Central memory CD8-positive, alpha-beta T cell (primary cell): ENCODE results near the gene AANAT.

Source experiments
- ATAC-seq: fragments of 150-1000 bp; cut with Tn5 transposase; replicated peaks from 2 replicates; pipeline ENCODE4 v1.10.0; 2022; ENCODE audit warnings: mild to moderate bottlenecking, moderate FRiP score, moderate number of reproducible peaks; ENCODE audit not compliant: poor library complexity, severe bottlenecking; ENCODE audit errors: extremely low read depth
- DNase-seq, 2 donors: peaks; one replicate each; pipeline ENCODE4 v3.0.0; 2021; ENCODE audit warnings: low spot score in 2 of 2
- H3K27ac Mint-ChIP-seq: one replicate; pipeline ENCODE4 v1.8.0; 2022; ENCODE audit warnings: low read depth, mild to moderate bottlenecking, moderate library complexity, mixed read lengths
- H3K27me3 Mint-ChIP-seq: one replicate; pipeline ENCODE4 v1.8.0; 2022; ENCODE audit warnings: mixed read lengths
- H3K36me3 Mint-ChIP-seq: one replicate; pipeline ENCODE4 v1.8.0; 2022; ENCODE audit warnings: mild to moderate bottlenecking, moderate library complexity, mixed read lengths; ENCODE audit not compliant: insufficient read depth
- H3K4me1 Mint-ChIP-seq: one replicate; pipeline ENCODE4 v1.8.0; 2022; ENCODE audit warnings: mixed read lengths
- H3K4me3 Mint-ChIP-seq: one replicate; pipeline ENCODE4 v1.8.0; 2022; ENCODE audit warnings: mild to moderate bottlenecking, moderate library complexity, mixed read lengths
- H3K9me3 Mint-ChIP-seq: one replicate; pipeline ENCODE4 v1.8.0; 2022; ENCODE audit warnings: mixed read lengths

AANAT gene

DNA sequence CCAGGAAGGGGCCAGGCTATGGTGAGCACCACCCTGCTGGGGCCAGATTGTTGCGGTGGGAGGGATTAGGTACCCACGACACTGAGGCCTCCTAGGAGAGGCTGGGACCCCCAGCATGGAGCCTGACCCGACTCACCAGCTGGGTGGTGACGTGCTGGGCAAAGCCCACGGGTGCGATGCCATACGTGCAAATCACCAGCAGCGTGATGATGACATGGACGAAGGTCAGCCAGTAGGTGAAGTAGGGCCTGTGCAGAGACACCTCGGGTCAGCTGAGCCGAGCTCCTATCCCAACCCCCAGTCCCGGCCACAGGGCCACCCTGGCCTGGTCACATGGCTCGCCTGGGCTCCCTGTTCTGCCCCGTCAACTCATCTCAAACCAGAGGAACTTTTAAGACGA, 7.5 kb downstream of the AANAT start:
- peaks cover 18% of the 10 kb centered on the region for H3K36me3 Mint-ChIP-seq

DNA sequence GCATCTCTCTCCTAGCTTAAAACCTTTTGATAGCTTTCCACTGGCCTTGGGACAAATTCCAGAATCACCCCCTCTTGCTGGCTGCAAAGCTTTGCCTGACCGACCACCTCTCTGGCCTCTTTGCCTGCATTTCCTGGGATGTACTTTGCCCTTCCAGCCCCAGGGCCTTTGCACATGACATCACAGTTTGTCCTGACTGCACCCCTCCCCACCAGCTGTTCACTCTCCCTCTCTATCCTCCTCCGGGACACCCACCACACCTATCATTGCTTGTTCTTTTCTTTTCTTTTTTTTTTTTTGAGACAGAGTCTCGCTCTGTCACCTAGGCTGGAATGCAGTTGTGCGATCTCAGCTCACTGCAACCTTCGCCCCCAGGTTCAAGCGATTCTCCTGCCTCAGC, 7.9 kb downstream of the AANAT start:
- Mint-ChIP-seq H3K36me3 (peaks cover 19% of the 10 kb centered on the region), H3K27me3 (no peaks in the 10 kb centered on the region), H3K9me3 (no peaks in the 10 kb centered on the region), H3K4me1 (no peaks in the 10 kb centered on the region), H3K27ac (peak overlapping the region; percentile 59), H3K4me3 (no peak overlapping the region)
- DNase-seq (no peak), ATAC-seq (no peak)

More for the DNA sequence above, 7.5 kb downstream of the AANAT start:
- Mint-ChIP-seq H3K27me3 (no peaks in the 10 kb centered on the region), H3K4me3 (no peak overlapping the region), H3K9me3 (no peaks in the 10 kb centered on the region), H3K27ac (no peak overlapping the region), H3K4me1 (no peaks in the 10 kb centered on the region)
- ATAC-seq = no peak
- DNase-seq = no peak

DNA sequence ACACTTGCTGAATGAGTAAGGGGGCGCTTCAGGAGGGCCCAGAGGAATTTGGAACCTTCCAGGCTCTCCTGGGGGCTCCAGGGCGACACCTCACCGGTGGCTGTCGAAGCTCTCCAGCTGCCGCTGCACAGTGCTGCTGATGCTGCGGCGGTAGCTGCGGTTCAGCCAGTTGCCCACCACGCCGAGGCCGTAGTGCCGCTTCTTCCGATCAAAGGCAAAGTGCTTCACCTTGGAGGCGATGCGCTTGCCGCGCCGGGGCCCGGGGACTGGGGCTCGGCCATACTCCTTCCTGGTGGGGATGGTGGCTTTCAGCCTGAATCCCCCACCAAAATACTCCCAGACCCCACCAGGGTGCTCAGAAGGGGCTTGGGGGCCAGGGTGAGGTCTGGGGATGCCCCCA, 9.3 kb downstream of the AANAT start:
- peaks cover 8% of the 10 kb centered on the region for H3K4me1 Mint-ChIP-seq
- DNase-seq = no peak
- ATAC-seq = no peak
- no peak overlapping the region for H3K4me3 Mint-ChIP-seq
- peak overlapping the region; percentile 32 for H3K27ac Mint-ChIP-seq
- peaks cover 29% of the 10 kb centered on the region for H3K36me3 Mint-ChIP-seq
- no peaks in the 10 kb centered on the region for H3K9me3 Mint-ChIP-seq
- no peaks in the 10 kb centered on the region for H3K27me3 Mint-ChIP-seq

DNA sequence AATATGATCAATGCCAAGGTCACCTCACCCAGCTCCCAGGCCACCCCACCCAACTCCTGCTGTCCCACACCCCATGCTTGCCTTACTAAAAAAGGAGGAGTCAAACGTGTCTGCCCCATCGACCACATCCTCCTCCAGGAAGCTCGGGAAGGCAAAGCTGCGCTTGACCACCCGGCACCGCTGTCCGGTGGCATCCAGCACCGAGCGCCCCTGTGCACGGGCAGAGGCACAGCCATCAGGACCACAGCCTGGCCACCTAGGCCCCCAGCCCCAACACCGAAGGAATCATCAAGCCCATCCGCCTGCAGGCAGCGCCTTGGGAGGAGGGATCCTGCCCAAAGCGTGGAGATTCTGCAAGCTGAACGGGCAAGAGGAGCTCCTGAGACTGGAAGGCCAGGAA, 10.2 kb downstream of the AANAT start:
- Mint-ChIP-seq H3K4me1 (peaks cover 12% of the 10 kb centered on the region), H3K36me3 (peaks cover 29% of the 10 kb centered on the region), H3K4me3 (no peak overlapping the region), H3K27me3 (no peaks in the 10 kb centered on the region), H3K27ac (peak overlapping the region; percentile 32), H3K9me3 (no peaks in the 10 kb centered on the region)
- DNase-seq = no peak
- ATAC-seq = no peak

DNA sequence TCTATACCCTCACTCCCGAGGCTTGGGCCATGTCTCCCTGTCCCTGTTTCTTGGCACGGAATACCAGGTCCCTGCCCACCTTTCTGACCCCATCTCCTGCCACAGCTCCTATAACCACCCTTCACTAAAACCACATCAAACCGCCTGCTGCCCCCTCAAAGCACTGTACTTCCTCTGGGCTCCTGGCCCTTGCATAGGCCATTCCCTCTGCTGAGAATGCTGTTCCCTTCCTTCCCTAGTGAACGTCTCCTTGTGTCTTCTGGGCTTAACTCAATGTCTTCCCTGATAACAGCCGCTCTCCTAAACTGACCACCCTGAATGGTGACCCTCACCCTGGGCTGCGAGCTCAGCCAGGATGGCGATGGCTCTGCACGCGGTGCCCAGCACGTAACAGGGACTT, 10.7 kb downstream of the AANAT start:
- Mint-ChIP-seq H3K4me3 (no peak overlapping the region), H3K27ac (peak overlapping the region; percentile 69)

DNA sequence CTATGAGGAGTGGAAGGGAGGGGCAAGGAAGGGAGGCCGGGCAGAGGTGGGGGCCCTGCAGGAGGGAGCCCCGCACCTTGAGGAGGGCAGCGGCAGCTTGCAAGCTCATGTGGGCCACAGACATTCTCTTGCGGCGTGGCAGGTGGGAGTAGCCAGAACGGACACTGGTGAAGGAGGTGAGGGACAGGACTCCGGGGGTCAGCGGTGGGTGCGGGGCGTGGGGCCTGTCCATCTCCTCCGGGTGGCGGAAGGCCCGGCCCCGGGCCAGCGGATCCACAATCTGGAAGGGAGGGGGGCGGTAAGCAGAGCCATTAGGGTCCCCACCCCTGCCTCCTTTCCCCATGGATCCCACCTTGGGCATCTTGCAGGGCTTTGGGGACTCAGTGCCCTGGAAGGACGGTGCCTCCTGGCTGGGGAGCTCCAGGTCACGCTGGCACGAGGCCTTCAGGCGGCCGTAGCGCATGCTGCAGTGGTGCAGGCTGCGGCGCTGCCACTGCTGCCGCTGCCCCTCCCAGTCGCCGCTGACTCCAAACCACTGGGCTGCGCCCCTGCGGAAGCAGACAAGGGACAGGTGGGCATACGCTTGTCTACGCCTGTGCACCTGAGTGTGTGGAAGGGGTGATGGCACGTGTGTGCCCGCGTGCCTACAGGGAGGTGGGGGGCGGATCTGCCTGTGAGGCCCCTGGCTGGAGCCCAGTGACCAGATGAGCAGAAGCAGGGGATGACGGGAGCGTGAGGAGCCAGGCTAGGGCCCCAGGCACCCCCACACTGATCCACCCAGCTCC, 11.5 kb downstream of the AANAT start:
- H3K9me3 Mint-ChIP-seq = no peaks in the 10 kb centered on the region

More for the DNA sequence above, 10.7 kb downstream of the AANAT start:
- H3K4me1 Mint-ChIP-seq = peaks cover 12% of the 10 kb centered on the region
- H3K36me3 Mint-ChIP-seq = peaks cover 29% of the 10 kb centered on the region
- no peak for ATAC-seq
- no peaks in the 10 kb centered on the region for H3K27me3 Mint-ChIP-seq
- H3K9me3 Mint-ChIP-seq = no peaks in the 10 kb centered on the region
- DNase-seq = no peak

DNA sequence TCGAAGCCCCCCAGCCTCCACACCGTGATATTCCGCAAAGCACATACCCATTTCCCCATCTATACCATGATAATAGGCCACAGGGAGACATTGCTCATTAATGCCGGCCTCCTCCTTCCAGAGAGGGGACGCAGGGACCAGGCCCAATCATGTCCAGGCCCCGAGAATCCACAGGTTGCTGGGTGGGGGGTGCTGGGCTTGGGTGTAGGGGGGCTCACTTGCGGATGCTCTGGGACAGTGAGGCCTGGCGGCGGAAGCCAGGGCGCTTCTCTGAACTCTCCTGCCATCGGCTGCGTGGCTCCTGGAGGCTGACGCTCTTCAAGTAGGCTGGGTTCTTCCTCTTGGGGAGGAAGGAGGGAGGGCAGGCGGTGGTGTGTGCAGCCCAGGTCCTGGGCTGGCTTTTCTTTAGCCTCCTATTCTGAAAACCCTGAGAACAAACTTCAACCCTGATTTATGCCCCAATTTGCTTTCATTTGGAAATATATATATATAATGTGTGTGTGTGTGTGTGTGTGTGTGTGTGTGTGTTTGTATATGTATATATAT, 12.2 kb downstream of the AANAT start:
- peaks cover 28% of the 10 kb centered on the region for H3K36me3 Mint-ChIP-seq
- peak overlapping the region; percentile 38 for H3K27ac Mint-ChIP-seq
- no peaks in the 10 kb centered on the region for H3K9me3 Mint-ChIP-seq
- H3K4me3 Mint-ChIP-seq = no peak overlapping the region
- ATAC-seq (no peak), DNase-seq (no peak)
- H3K4me1 Mint-ChIP-seq = peaks cover 16% of the 10 kb centered on the region
- H3K27me3 Mint-ChIP-seq = no peaks in the 10 kb centered on the region

More for the DNA sequence above, 11.5 kb downstream of the AANAT start:
- ATAC-seq (no peak), DNase-seq (no peak)
- peaks cover 12% of the 10 kb centered on the region for H3K4me1 Mint-ChIP-seq
- H3K36me3 Mint-ChIP-seq = peaks cover 27% of the 10 kb centered on the region
- H3K27ac Mint-ChIP-seq = no peak overlapping the region
- no peak overlapping the region for H3K4me3 Mint-ChIP-seq
- no peaks in the 10 kb centered on the region for H3K27me3 Mint-ChIP-seq

DNA sequence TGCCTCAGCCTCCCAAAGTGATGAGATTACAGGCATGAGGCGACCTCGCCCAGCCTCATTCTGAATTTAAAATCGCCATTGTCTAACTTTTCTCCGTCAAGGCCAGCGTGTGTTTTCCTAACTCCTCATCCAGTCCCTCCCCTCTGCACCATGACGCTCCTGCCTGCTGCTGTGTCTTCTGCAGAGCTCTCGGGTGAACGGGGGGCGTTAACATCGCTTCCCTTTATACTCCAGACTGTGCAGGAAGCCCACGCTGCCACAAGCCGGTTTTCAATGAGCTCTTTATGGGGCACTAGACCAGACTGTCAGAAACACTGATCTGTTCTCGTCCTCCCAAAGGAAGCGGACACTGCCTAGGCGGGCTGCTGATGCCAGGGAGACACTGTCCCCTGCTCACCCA, 13.2 kb downstream of the AANAT start:
- DNase-seq (no peak), ATAC-seq (no peak)
- Mint-ChIP-seq H3K27me3 (no peaks in the 10 kb centered on the region), H3K9me3 (no peaks in the 10 kb centered on the region), H3K4me1 (peaks cover 20% of the 10 kb centered on the region), H3K4me3 (no peak overlapping the region), H3K27ac (peak overlapping the region; percentile 38), H3K36me3 (peaks cover 25% of the 10 kb centered on the region)

DNA sequence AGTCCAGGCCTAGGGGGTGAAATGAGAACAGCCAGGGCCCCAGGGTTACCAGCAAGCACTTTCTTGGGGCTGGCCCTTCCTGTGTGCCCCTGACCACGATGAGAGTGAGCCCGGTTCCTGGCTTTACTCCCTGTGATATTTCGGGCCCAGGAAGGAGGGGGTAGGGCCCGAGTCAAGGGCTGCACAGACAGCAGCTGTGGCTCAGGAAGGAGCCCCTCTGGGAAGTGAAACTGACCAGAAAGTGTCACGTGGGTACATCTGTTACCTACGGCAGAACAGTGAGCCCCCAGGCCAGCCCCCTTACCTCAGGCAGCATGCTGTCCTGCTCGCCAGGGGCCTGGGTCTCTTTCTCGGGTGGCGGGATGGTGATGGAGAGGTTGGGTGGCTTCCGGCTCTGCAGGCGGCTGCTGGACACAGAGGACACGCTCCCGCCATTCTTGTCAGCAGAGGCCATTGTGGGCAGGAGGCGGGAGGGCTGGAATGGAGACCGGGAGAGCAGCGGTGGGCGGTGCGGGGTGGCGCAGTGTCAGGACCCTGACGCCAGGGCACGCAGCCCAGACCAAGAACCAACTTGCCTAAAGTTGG, 13.8 kb downstream of the AANAT start:
- H3K4me1 Mint-ChIP-seq = peaks cover 24% of the 10 kb centered on the region
- H3K27ac Mint-ChIP-seq = peak overlapping the region; percentile 58

DNA sequence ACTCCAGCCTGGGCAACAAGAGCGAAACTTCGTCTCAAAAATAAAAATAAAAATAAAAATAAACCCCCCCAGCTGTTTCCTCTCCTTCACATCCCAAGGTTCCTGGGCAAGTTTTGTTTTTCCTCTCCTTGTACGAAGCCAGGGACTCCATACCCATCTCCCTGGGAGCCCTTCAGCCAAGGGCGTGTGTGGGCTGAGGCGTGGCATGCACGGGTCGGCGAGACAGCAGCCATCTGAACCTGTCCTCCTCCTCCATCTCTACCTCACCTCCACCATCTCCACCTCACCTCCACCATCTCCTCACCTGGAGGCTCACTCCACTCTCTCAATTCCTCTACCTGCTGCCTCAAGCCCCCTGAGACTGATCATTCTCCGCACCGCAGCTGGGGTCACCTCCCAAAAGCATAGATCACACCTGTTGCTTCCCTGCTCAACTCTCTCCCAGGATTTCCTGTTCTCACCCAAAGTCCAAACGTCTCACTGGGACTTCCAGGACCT, 16.9 kb downstream of the AANAT start:
- DNase-seq = no peak
- Mint-ChIP-seq H3K9me3 (no peaks in the 10 kb centered on the region), H3K27ac (peak overlapping the region; percentile 58), H3K27me3 (no peaks in the 10 kb centered on the region), H3K36me3 (peaks cover 32% of the 10 kb centered on the region), H3K4me3 (no peak overlapping the region), H3K4me1 (peaks cover 24% of the 10 kb centered on the region)
- no peak for ATAC-seq

More for the DNA sequence above, 13.8 kb downstream of the AANAT start:
- DNase-seq (no peak), ATAC-seq (peak; percentile 14)
- no peak overlapping the region for H3K4me3 Mint-ChIP-seq
- H3K9me3 Mint-ChIP-seq = no peaks in the 10 kb centered on the region
- H3K36me3 Mint-ChIP-seq = peaks cover 25% of the 10 kb centered on the region
- H3K27me3 Mint-ChIP-seq = no peaks in the 10 kb centered on the region

DNA sequence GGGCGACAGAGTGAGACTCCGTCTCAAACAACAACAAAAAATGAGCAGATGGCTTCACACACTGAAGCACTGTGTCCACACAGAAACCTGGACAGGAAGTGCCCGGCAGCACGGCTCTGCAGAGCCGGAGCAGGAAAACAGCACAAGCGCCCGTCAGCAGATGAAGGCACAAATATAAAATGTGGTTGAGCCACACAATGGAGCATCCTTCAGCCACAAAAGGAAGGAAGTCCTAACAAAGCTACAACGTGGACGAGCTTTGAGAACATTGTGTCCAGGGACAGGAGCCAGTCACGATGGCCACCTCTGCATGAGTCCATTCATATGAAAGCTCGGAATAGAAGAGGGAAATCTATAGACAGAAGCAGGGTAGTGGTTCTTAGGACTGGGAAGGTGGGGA, 18.2 kb downstream of the AANAT start:
- H3K36me3 Mint-ChIP-seq = peaks cover 25% of the 10 kb centered on the region
- H3K27me3 Mint-ChIP-seq = no peaks in the 10 kb centered on the region
- H3K4me1 Mint-ChIP-seq = peaks cover 27% of the 10 kb centered on the region
- H3K27ac Mint-ChIP-seq = no peak overlapping the region
- no peaks in the 10 kb centered on the region for H3K9me3 Mint-ChIP-seq
- DNase-seq (no peak), ATAC-seq (no peak)
- no peak overlapping the region for H3K4me3 Mint-ChIP-seq

DNA sequence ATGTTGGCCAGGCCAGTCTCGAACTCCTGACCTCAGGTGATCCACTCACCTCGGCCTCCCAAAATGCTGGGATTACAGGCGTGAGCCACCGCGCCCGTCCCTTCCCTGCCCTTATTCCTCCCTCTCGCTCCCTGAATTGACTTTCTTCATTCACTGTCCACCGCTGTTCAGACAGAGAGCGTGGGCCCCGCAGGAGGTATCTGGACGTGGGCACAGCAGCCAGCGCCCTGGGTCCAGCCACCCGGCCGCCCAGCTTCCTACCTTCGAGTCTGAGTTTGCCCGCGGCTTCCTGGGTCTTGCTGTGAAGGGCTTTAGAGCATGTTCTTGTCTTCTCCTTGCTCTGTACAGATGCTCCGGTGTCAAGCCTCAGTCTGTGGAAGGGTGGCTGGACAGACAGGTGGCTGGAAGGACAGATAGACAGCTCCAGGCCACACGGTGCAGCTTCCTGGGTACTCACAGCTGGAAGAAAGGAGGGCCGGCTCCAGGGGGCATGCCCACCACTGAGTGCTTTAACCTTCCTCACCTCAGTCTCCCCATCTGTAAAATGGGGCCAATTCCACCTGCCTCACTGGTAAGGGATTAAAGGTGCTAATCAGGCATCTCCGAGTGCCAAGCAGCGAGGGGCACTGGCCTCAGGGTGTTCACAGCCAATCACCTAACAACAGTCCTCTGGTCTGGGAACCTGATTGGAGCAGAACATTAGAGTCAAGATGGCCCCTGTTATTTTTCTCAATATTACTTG, 20.2 kb downstream of the AANAT start:
- DNase-seq (no peak), ATAC-seq (no peak)
- H3K4me1 Mint-ChIP-seq = peaks cover 35% of the 10 kb centered on the region
- H3K27me3 Mint-ChIP-seq = no peaks in the 10 kb centered on the region
- H3K36me3 Mint-ChIP-seq = peaks cover 14% of the 10 kb centered on the region
- no peaks in the 10 kb centered on the region for H3K9me3 Mint-ChIP-seq
- no peak overlapping the region for H3K4me3 Mint-ChIP-seq
- no peak overlapping the region for H3K27ac Mint-ChIP-seq
